ENCODE results near the gene CNGA2.

The CNGA2 gene

GRCh38 chrX:151723156-151723760, 11.3 kb upstream of the CNGA2 start:
- H3K4me1 ChIP-seq = no peaks in the 10 kb centered on the region
- in situ Hi-C loops (cut with MboI; ENCODE audit: low sequenced_read_pairs) = no loop called here
- no peak for DNase-seq (ENCODE audit: low spot score in 2 of 2)
- H3K9me3 ChIP-seq = no peaks in the 10 kb centered on the region
- no peaks in the 10 kb centered on the region for H3K27me3 ChIP-seq (ENCODE audit: low read depth)
- no peak overlapping the region for H3K4me3 ChIP-seq
- H3K36me3 ChIP-seq (replicated peaks) = no peaks in the 10 kb centered on the region

- no peaks in the 10 kb centered on the region for H3K27me3 ChIP-seq (ENCODE audit: low read depth)
- H3K4me1 ChIP-seq = no peaks in the 10 kb centered on the region
- in situ Hi-C loops (cut with MboI; ENCODE audit: low sequenced_read_pairs) = no loop called here
- H3K4me3 ChIP-seq = no peak overlapping the region
- DNase-seq (ENCODE audit: low spot score in 2 of 2) = no peak
- H3K9me3 ChIP-seq = no peaks in the 10 kb centered on the region
- H3K36me3 ChIP-seq (replicated peaks) = no peaks in the 10 kb centered on the region
Measured at GRCh38 chrX:151724563-151725337, 9.8 kb upstream of the CNGA2 start.

- Histone ChIP-seq H3K27me3 (ENCODE audit: low read depth) (no peaks in the 10 kb centered on the region), H3K4me1 (no peaks in the 10 kb centered on the region), H3K4me3 (no peak overlapping the region), H3K9me3 (no peaks in the 10 kb centered on the region), H3K36me3 (replicated peaks) (no peaks in the 10 kb centered on the region)
- DNase-seq (ENCODE audit: low spot score in 2 of 2) = no peak
- in situ Hi-C loops (cut with MboI; ENCODE audit: low sequenced_read_pairs) = no loop called here
Measured at GRCh38 chrX:151725338-151725614, 9.3 kb upstream of the CNGA2 start.

- no peak for DNase-seq (ENCODE audit: low spot score in 2 of 2)
Measured at GRCh38 chrX:151726751-151727150, 7.8 kb upstream of the CNGA2 start.

DNA sequence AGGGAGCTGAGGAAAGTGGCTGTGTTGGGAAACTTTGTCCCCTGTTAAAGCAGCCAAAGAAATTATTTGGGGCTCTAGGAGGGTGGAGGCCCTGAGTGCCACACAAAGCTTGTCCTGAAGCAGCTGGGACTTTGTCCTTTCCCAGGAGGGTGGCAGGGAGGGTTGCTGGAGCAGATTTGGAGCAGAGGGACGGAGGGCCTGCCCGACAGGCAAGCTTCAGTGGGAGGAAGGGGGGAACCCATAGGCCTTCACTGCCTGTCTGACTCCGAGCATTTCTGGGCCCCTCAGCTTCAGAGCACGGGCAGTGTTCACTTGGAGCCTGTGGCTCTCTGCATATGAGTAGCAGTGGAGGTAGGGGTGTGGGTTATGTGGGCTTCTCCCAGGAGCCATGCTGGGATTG, 7.2 kb upstream of the CNGA2 start:
- in situ Hi-C loops (cut with MboI; ENCODE audit: low sequenced_read_pairs) = no loop called here
- Histone ChIP-seq H3K4me3 (no peak overlapping the region), H3K9me3 (no peaks in the 10 kb centered on the region)

More at GRCh38 chrX:151726751-151727150, 7.8 kb upstream of the CNGA2 start:
- H3K4me1 ChIP-seq = no peaks in the 10 kb centered on the region
- no peak overlapping the region for H3K4me3 ChIP-seq
- in situ Hi-C loops (cut with MboI; ENCODE audit: low sequenced_read_pairs) = no loop called here
- no peaks in the 10 kb centered on the region for H3K36me3 ChIP-seq (replicated peaks)
- no peaks in the 10 kb centered on the region for H3K9me3 ChIP-seq
- H3K27me3 ChIP-seq (ENCODE audit: low read depth) = peaks cover 2% of the 10 kb centered on the region; the same call in 1 of the 2 replicates

GRCh38 chrX:151729056-151729725, 5.4 kb upstream of the CNGA2 start:
- Histone ChIP-seq H3K4me1 (no peaks in the 10 kb centered on the region), H3K36me3 (replicated peaks) (no peaks in the 10 kb centered on the region), H3K9me3 (no peaks in the 10 kb centered on the region), H3K27me3 (ENCODE audit: low read depth) (peaks cover 2% of the 10 kb centered on the region; the same call in 1 of the 2 replicates), H3K4me3 (no peak overlapping the region)
- in situ Hi-C loops (cut with MboI; ENCODE audit: low sequenced_read_pairs) = no loop called here
- no peak for DNase-seq (ENCODE audit: low spot score in 2 of 2)

More for the DNA sequence above, 7.2 kb upstream of the CNGA2 start:
- Histone ChIP-seq H3K36me3 (replicated peaks) (no peaks in the 10 kb centered on the region), H3K27me3 (ENCODE audit: low read depth) (peaks cover 2% of the 10 kb centered on the region; the same call in 1 of the 2 replicates), H3K4me1 (no peaks in the 10 kb centered on the region)
- no peak for DNase-seq (ENCODE audit: low spot score in 2 of 2)

- H3K36me3 ChIP-seq (replicated peaks) = no peaks in the 10 kb centered on the region
- H3K27me3 ChIP-seq (ENCODE audit: low read depth) = peaks cover 2% of the 10 kb centered on the region; the same call in 1 of the 2 replicates
- no peaks in the 10 kb centered on the region for H3K4me1 ChIP-seq
- no peak overlapping the region for H3K4me3 ChIP-seq
- in situ Hi-C loops (cut with MboI; ENCODE audit: low sequenced_read_pairs) = no loop called here
- H3K9me3 ChIP-seq = no peaks in the 10 kb centered on the region
- DNase-seq (ENCODE audit: low spot score in 2 of 2) = no peak
Measured at GRCh38 chrX:151735219-151735618, 673 bp downstream of the CNGA2 start.

GRCh38 chrX:151736685-151737084, 2.1 kb downstream of the CNGA2 start:
- Histone ChIP-seq H3K4me1 (no peaks in the 10 kb centered on the region), H3K9me3 (no peaks in the 10 kb centered on the region), H3K27me3 (ENCODE audit: low read depth) (no peaks in the 10 kb centered on the region), H3K36me3 (replicated peaks) (no peaks in the 10 kb centered on the region), H3K4me3 (no peak overlapping the region)
- in situ Hi-C loops (cut with MboI; ENCODE audit: low sequenced_read_pairs) = no loop called here
- DNase-seq (ENCODE audit: low spot score in 2 of 2) = no peak

GRCh38 chrX:151737494-151737893, 2.9 kb downstream of the CNGA2 start:
- in situ Hi-C loops (cut with MboI; ENCODE audit: low sequenced_read_pairs) = no loop called here
- no peak overlapping the region for H3K4me3 ChIP-seq
- no peaks in the 10 kb centered on the region for H3K4me1 ChIP-seq
- no peaks in the 10 kb centered on the region for H3K36me3 ChIP-seq (replicated peaks)
- no peak for DNase-seq (ENCODE audit: low spot score in 2 of 2)
- no peaks in the 10 kb centered on the region for H3K9me3 ChIP-seq
- H3K27me3 ChIP-seq (ENCODE audit: low read depth) = no peaks in the 10 kb centered on the region

GRCh38 chrX:151738751-151739150, 4.2 kb downstream of the CNGA2 start:
- in situ Hi-C loops (cut with MboI; ENCODE audit: low sequenced_read_pairs) = no loop called here
- H3K27me3 ChIP-seq (ENCODE audit: low read depth) = no peaks in the 10 kb centered on the region
- no peaks in the 10 kb centered on the region for H3K9me3 ChIP-seq
- H3K4me1 ChIP-seq = no peaks in the 10 kb centered on the region
- H3K36me3 ChIP-seq (replicated peaks) = no peaks in the 10 kb centered on the region
- DNase-seq (ENCODE audit: low spot score in 2 of 2) = no peak
- H3K4me3 ChIP-seq = no peak overlapping the region

GRCh38 chrX:151741606-151742005, 7.1 kb downstream of the CNGA2 start:
- DNase-seq (ENCODE audit: low spot score in 2 of 2) = no peak
- no peak overlapping the region for H3K4me3 ChIP-seq
- H3K9me3 ChIP-seq = no peaks in the 10 kb centered on the region
- no peaks in the 10 kb centered on the region for H3K4me1 ChIP-seq
- no peaks in the 10 kb centered on the region for H3K27me3 ChIP-seq (ENCODE audit: low read depth)
- in situ Hi-C loops (cut with MboI; ENCODE audit: low sequenced_read_pairs) = no loop called here
- no peaks in the 10 kb centered on the region for H3K36me3 ChIP-seq (replicated peaks)

- no peaks in the 10 kb centered on the region for H3K27me3 ChIP-seq (ENCODE audit: low read depth)
- in situ Hi-C loops (cut with MboI; ENCODE audit: low sequenced_read_pairs) = no loop called here
- H3K9me3 ChIP-seq = no peaks in the 10 kb centered on the region
- no peak for DNase-seq (ENCODE audit: low spot score in 2 of 2)
- no peaks in the 10 kb centered on the region for H3K36me3 ChIP-seq (replicated peaks)
- H3K4me3 ChIP-seq = no peak overlapping the region
- H3K4me1 ChIP-seq = no peaks in the 10 kb centered on the region
Measured at GRCh38 chrX:151742311-151742710, 7.8 kb downstream of the CNGA2 start.

DNA sequence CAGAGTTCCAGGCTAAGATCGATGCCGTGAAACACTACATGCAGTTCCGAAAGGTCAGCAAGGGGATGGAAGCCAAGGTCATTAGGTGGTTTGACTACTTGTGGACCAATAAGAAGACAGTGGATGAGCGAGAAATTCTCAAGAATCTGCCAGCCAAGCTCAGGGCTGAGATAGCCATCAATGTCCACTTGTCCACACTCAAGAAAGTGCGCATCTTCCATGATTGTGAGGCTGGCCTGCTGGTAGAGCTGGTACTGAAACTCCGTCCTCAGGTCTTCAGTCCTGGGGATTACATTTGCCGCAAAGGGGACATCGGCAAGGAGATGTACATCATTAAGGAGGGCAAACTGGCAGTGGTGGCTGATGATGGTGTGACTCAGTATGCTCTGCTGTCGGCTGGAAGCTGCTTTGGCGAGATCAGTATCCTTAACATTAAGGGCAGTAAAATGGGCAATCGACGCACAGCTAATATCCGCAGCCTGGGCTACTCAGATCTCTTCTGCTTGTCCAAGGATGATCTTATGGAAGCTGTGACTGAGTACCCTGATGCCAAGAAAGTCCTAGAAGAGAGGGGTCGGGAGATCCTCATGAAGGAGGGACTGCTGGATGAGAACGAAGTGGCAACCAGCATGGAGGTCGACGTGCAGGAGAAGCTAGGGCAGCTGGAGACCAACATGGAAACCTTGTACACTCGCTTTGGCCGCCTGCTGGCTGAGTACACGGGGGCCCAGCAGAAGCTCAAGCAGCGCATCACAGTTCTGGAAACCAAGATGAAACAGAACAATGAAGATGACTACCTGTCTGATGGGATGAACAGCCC, 9.3 kb downstream of the CNGA2 start:
- no peaks in the 10 kb centered on the region for H3K36me3 ChIP-seq (replicated peaks)
- H3K27me3 ChIP-seq (ENCODE audit: low read depth) = peaks cover 5% of the 10 kb centered on the region; the same call in 1 of the 2 replicates
- DNase-seq (ENCODE audit: low spot score in 2 of 2) = no peak
- no peaks in the 10 kb centered on the region for H3K4me1 ChIP-seq
- H3K9me3 ChIP-seq = no peaks in the 10 kb centered on the region
- in situ Hi-C loops (cut with MboI; ENCODE audit: low sequenced_read_pairs) = no loop called here
- H3K4me3 ChIP-seq = no peak overlapping the region
